Medulla oblongata (tissue), 1 donor: Measurements from ENCODE around the gene TCTN3.
"Not testable (repeated sequence)": the region's sequence is repeated elsewhere in the genome, so short reads cannot be mapped to it uniquely, and the experiment has no call there.

Source experiments
- DNase-seq: peaks from one replicate; pipeline ENCODE4 v3.0.0-alpha.2; 2015; ENCODE audit errors: extremely low spot score

The TCTN3 gene

GRCh38 chr10:95683966-95684365 is 9.8 kb downstream of the TCTN3 start:
- DNase-seq, result no peak

GRCh38 chr10:95675403-95676116 is 18.2 kb downstream of the TCTN3 start:
- DNase-seq, result no peak

- DNase-seq, result no peak
These were observed 19.1 kb downstream of the TCTN3 start for GRCh38 chr10:95674643-95675042.

- not testable (repeated sequence) for DNase-seq
These were observed 21.1 kb downstream of the TCTN3 start for GRCh38 chr10:95672641-95673040.

GRCh38 chr10:95664543-95664942 is 29.2 kb downstream of the TCTN3 start:
- DNase-seq, result no peak

GRCh38 chr10:95663496-95663895 is 30.2 kb downstream of the TCTN3 start:
- peak; percentile 32 for DNase-seq

- DNase-seq, result no peak
These were observed 31.9 kb downstream of the TCTN3 start for GRCh38 chr10:95661818-95662217.

GRCh38 chr10:95660283-95660682 is 33.4 kb downstream of the TCTN3 start:
- DNase-seq, result no peak

GRCh38 chr10:95657250-95657649 is 36.5 kb downstream of the TCTN3 start:
- DNase-seq, result no peak

- peak; percentile 92 for DNase-seq
These were observed 37.2 kb downstream of the TCTN3 start, which contains the start of gene ALDH18A1 for GRCh38 chr10:95656291-95657164. ALDH18A1 (minus strand) TSS chr10:95656711; CDS start chr10:95653377, 3,334 bp downstream.

- peak; percentile 14 for DNase-seq
These were observed 38.0 kb downstream of the TCTN3 start for GRCh38 chr10:95655571-95656290.

GRCh38 chr10:95653895-95654294 is 39.8 kb downstream of the TCTN3 start:
- no peak for DNase-seq

GRCh38 chr10:95651346-95652060 is 42.2 kb downstream of the TCTN3 start:
- no peak for DNase-seq

- DNase-seq, result no peak
These were observed 43.5 kb downstream of the TCTN3 start for GRCh38 chr10:95650232-95650631.

- no peak for DNase-seq
These were observed 45.6 kb downstream of the TCTN3 start for GRCh38 chr10:95648138-95648537.

- no peak for DNase-seq
These were observed 47.6 kb downstream of the TCTN3 start for GRCh38 chr10:95646160-95646559.

GRCh38 chr10:95644901-95645300 is 48.8 kb downstream of the TCTN3 start:
- no peak for DNase-seq

- DNase-seq, result no peak
These were observed 52.8 kb downstream of the TCTN3 start for GRCh38 chr10:95640891-95641315.

GRCh38 chr10:95637911-95638310 is 55.8 kb downstream of the TCTN3 start:
- no peak for DNase-seq

GRCh38 chr10:95637140-95637539 is 56.6 kb downstream of the TCTN3 start:
- DNase-seq, result no peak

- DNase-seq, result no peak
These were observed 58.4 kb downstream of the TCTN3 start for GRCh38 chr10:95635319-95635733.
